Liver (tissue), 9 donors: ENCODE results near the gene CDK17. TPM values are rescaled to one million over a fixed set of nuclear protein-coding genes. Genes with fewer than 3 reads are reported as not detected.

ENCODE experiments used
- DNase-seq: peaks from one replicate; pipeline ENCODE4 v3.0.0-alpha.2; 2017; ENCODE audit warnings: low spot score
- H3K27ac ChIP-seq, 2 donors: one replicate each; pipeline ENCODE4 v1.7.0; 2013; ENCODE audit warnings: inconsistent platforms in 2 of 2, low read length in 2 of 2, control low read depth in 1 of 2, low read depth in 1 of 2, mild to moderate bottlenecking in 1 of 2
- H3K27me3 ChIP-seq, 4 donors: one replicate each; pipeline versions ENCODE4 v1.6.1 to v1.7.0; 2013; ENCODE audit warnings: low read length in 3 of 4, inconsistent platforms in 1 of 4, mild to moderate bottlenecking in 1 of 4, moderate library complexity in 1 of 4; ENCODE audit not compliant: control insufficient read depth in 4 of 4, insufficient read depth in 4 of 4
- H3K36me3 ChIP-seq, 4 donors: one replicate each; pipeline versions ENCODE4 v1.6.1 to v1.7.0; 2013; ENCODE audit warnings: low read length in 3 of 4, mild to moderate bottlenecking in 3 of 4, low read depth in 1 of 4, moderate library complexity in 1 of 4; ENCODE audit not compliant: control insufficient read depth in 4 of 4, insufficient read depth in 3 of 4
- H3K4me1 ChIP-seq, 4 donors: one replicate each; pipeline versions ENCODE4 v1.6.1 to v1.7.0; 2013; ENCODE audit warnings: low read length in 3 of 4, mild to moderate bottlenecking in 3 of 4, moderate library complexity in 1 of 4; ENCODE audit not compliant: control insufficient read depth in 4 of 4, insufficient read depth in 4 of 4
- H3K4me3 ChIP-seq, 3 donors: one replicate each; pipeline versions ENCODE4 v1.6.1 to v1.7.0; 2013; ENCODE audit warnings: low read length in 3 of 3, control low read depth in 1 of 3, low read depth in 1 of 3, mild to moderate bottlenecking in 1 of 3
- H3K9ac ChIP-seq, 2 donors: one replicate each; pipeline ENCODE4 v1.7.0; 2013; ENCODE audit warnings: low read length in 2 of 2, mild to moderate bottlenecking in 2 of 2, moderate library complexity in 2 of 2, control low read depth in 1 of 2, low read depth in 1 of 2
- H3K9me3 ChIP-seq, 4 donors: one replicate each; pipeline versions ENCODE4 v1.6.1 to v1.7.0; 2013; ENCODE audit warnings: low read length in 3 of 4; ENCODE audit not compliant: control insufficient read depth in 4 of 4
- EGR1 ChIP-seq, 2 donors: IDR thresholded peaks; 2 replicates each; pipeline ENCODE4 v1.6.1; 2016 to 2018; ENCODE audit warnings: antibody characterized with exemption in 2 of 2, low read depth in 2 of 2
- FOXA1 ChIP-seq: IDR thresholded peaks from 2 replicates; pipeline ENCODE4 v1.6.1; 2016; ENCODE audit warnings: antibody characterized with exemption
- FOXA2 ChIP-seq: IDR thresholded peaks from 2 replicates; pipeline ENCODE4 v1.6.1; 2016; ENCODE audit warnings: antibody characterized with exemption
- GABPA ChIP-seq, 2 donors: IDR thresholded peaks in 1 of 2; conservative IDR thresholded peaks in 1 of 2; 2 replicates each; pipeline ENCODE4 v1.6.1; 2016; ENCODE audit warnings: antibody characterized with exemption in 2 of 2, mild to moderate bottlenecking in 1 of 2, moderate library complexity in 1 of 2
- HNF4A ChIP-seq, 2 donors: conservative IDR thresholded peaks; 2 replicates each; pipeline ENCODE4 v1.6.1; 2016; ENCODE audit warnings: antibody characterized with exemption in 2 of 2, mild to moderate bottlenecking in 2 of 2
- HNF4G ChIP-seq: IDR thresholded peaks from 2 replicates; pipeline ENCODE4 v1.6.1; 2016; ENCODE audit warnings: antibody characterized with exemption
- JUND ChIP-seq, 2 donors: IDR thresholded peaks; 2 replicates each; pipeline ENCODE4 v1.6.1; 2016; ENCODE audit warnings: antibody characterized with exemption in 2 of 2
- NR2F2 ChIP-seq: IDR thresholded peaks from 2 replicates; pipeline ENCODE4 v1.6.1; 2016; ENCODE audit warnings: antibody characterized with exemption
- RAD21 ChIP-seq, 2 donors: IDR thresholded peaks; 2 replicates each; pipeline ENCODE4 v1.6.1; 2016; ENCODE audit warnings: antibody characterized with exemption in 2 of 2, mild to moderate bottlenecking in 2 of 2
- RXRA ChIP-seq, 2 donors: IDR thresholded peaks; 2 replicates each; pipeline ENCODE4 v1.6.1; 2017 to 2018; ENCODE audit warnings: antibody characterized with exemption in 2 of 2, mild to moderate bottlenecking in 1 of 2
- SP1 ChIP-seq: IDR thresholded peaks from 2 replicates; pipeline ENCODE4 v1.6.1; 2018; ENCODE audit warnings: antibody characterized with exemption, mild to moderate bottlenecking
- YY1 ChIP-seq: IDR thresholded peaks from 2 replicates; pipeline ENCODE4 v1.6.1; 2016; ENCODE audit warnings: antibody characterized with exemption, mild to moderate bottlenecking
- WGBS: extraction: QIAGEN DNeasy Blood & Tissue Kit; methylation state at CpG from one replicate; pipeline ENCODE4 v1.1.7; 2013; 5-methylcytosine and 5-hydroxymethylcytosine counted together
- polyA plus RNA-seq, 2 donors: library from polyadenylated mRNA; stranded (reverse) in 1 of 2; unstranded in 1 of 2; fragments of 200-250 nt in 1 of 2; fragments of >200 nt in 1 of 2; fragmentation: Nextera tagmentation in 1 of 2; extraction: Ambion mirVana in 1 of 2; gene quantifications; one replicate each; pipeline versions ENCODE4 v1.2.1 to v1.2.3, GENCODE V29; 2013 to 2015
- total RNA-seq, 2 donors: library from RNA; depleted of rRNA; stranded (reverse); fragments of >200 nt; gene quantifications; one replicate each; pipeline ENCODE4 v1.2.3, GENCODE V29; 2014
- TF ChIP-seq, protein P1 (sequence below): fragments of 150-350 bp; IDR thresholded peaks from 2 replicates; pipeline ENCODE4 v1.5.1; 2017; ENCODE audit warnings: improper control_type of control experiment, low read depth, low read length; ENCODE audit not compliant: missing input control
- TF ChIP-seq, protein P2 (sequence below): IDR thresholded peaks from 2 replicates; pipeline ENCODE4 v1.6.1; 2016; ENCODE audit warnings: antibody characterized with exemption
- TF ChIP-seq, protein P3 (sequence below): IDR thresholded peaks from 2 replicates; pipeline ENCODE4 v1.6.1; 2016; ENCODE audit warnings: antibody characterized with exemption
- TF ChIP-seq, protein P4 (sequence below): IDR thresholded peaks from 2 replicates; pipeline ENCODE4 v1.6.1; 2016; ENCODE audit warnings: antibody characterized with exemption, mild to moderate bottlenecking
- donor health status: healthy.
- donor health status: healthy.
- donor health status: healthy.
- donor health status: healthy.
- donor health status: healthy.

Gene CDK17
- total and polyA plus RNA-seq, 4 donors: 4.8 to 25.2 (median 14.9) TPM

DNA sequence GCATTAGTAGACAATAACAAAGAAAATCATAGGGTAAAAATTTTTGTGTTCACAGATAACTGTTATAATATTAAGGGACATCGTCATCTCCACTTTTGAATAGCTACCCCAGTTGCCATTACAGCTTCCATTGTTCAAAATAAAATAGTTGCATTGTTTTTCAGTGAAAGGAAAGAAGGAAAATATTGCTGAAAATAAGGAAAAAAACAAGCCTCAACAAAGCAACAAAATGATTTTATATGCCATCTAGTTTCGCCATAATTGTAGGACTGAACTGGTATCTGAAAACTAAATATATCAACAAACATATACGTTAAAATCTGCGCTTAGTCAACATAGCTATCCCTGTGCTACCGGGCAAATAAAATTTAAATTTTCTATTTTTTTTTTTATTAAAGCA, 3.3 kb downstream of the CDK17 start:
- H3K36me3 ChIP-seq: no peaks in the 10 kb centered on the region
- H3K27me3 ChIP-seq: no peaks in the 10 kb centered on the region
- H3K9ac ChIP-seq: no peak overlapping the region
- H3K4me3 ChIP-seq: no peak overlapping the region
- TF ChIP-seq RAD21 (IDR thresholded peaks at IDR 0.05) (no peak), FOXA1 (no peak), EGR1 (IDR thresholded peaks at IDR 0.05; ENCODE audit: low read depth in 2 of 2) (no peak), FOXA2 (no peak), HNF4G (no peak), NR2F2 (no peak), HNF4A (conservative IDR thresholded peaks at IDR 0.05) (no peak), SP1 (no peak)
- TF ChIP-seq, protein P1, sequence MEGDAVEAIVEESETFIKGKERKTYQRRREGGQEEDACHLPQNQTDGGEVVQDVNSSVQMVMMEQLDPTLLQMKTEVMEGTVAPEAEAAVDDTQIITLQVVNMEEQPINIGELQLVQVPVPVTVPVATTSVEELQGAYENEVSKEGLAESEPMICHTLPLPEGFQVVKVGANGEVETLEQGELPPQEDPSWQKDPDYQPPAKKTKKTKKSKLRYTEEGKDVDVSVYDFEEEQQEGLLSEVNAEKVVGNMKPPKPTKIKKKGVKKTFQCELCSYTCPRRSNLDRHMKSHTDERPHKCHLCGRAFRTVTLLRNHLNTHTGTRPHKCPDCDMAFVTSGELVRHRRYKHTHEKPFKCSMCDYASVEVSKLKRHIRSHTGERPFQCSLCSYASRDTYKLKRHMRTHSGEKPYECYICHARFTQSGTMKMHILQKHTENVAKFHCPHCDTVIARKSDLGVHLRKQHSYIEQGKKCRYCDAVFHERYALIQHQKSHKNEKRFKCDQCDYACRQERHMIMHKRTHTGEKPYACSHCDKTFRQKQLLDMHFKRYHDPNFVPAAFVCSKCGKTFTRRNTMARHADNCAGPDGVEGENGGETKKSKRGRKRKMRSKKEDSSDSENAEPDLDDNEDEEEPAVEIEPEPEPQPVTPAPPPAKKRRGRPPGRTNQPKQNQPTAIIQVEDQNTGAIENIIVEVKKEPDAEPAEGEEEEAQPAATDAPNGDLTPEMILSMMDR: no peak
- TF ChIP-seq, protein P2, sequence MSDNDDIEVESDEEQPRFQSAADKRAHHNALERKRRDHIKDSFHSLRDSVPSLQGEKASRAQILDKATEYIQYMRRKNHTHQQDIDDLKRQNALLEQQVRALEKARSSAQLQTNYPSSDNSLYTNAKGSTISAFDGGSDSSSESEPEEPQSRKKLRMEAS: no peak
- DNase-seq: no peak
- WGBS: 76% methylated on average over 5 of the region's 5 CpGs
- H3K27ac ChIP-seq: no peak overlapping the region
- peaks cover 5 to 42% (median 19%) of the 10 kb centered on the region in 4 donors for H3K4me1 ChIP-seq
- H3K9me3 ChIP-seq: no peaks in the 10 kb centered on the region

DNA sequence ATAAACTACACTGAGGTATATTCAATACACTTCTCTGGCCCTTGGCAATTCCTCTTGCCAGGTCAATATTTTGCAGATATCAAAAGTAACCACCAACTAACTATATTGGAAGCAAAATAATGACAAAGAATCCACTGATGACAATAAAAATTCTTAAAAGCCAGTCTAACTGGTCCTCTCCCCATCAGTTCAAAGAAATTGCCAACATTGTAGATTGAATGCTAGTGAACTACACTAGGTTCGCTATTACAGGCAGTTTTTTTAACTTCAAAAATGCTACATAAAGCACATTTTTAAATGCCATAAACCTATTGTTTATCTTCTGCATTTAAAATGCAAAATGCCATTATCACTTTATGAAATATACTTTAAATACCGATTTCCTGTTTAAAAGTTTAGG, 4.0 kb downstream of the CDK17 start:
- peaks cover 5 to 36% (median 15%) of the 10 kb centered on the region in 4 donors for H3K4me1 ChIP-seq
- no peak overlapping the region for H3K27ac ChIP-seq
- WGBS: 84% methylated on average over 2 of the region's 2 CpGs
- H3K9me3 ChIP-seq: no peaks in the 10 kb centered on the region
- H3K4me3 ChIP-seq: no peak overlapping the region
- no peaks in the 10 kb centered on the region for H3K36me3 ChIP-seq
- TF ChIP-seq, protein P1: no peak
- no peaks in the 10 kb centered on the region for H3K27me3 ChIP-seq
- DNase-seq: no peak
- no peak overlapping the region for H3K9ac ChIP-seq

DNA sequence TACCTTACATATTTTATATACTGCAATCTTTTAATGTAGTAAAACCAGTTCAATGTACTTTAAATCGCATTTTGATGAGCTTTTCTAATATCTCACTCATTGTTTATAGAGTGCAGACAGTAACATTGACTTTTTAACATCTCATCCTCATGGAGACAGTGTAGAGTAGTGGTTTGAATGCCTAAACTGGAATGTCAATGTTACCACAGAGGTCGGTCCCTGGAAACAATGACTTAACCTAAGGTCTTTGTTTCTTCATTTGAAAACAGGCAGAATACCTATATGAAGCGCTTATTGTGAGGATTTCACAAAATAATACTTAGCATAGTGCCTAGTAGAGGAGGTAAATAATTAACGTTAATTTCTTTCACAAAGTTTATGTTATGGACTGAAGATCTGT, 5.0 kb downstream of the CDK17 start:
- H3K4me3 ChIP-seq: no peak overlapping the region
- peaks cover 5 to 30% (median 15%) of the 10 kb centered on the region in 4 donors for H3K4me1 ChIP-seq
- no peak for DNase-seq
- WGBS: 91% methylated on average over 4 of the region's 4 CpGs
- no peaks in the 10 kb centered on the region for H3K27me3 ChIP-seq
- no peak overlapping the region for H3K27ac ChIP-seq
- H3K9ac ChIP-seq: no peak overlapping the region
- H3K36me3 ChIP-seq: no peaks in the 10 kb centered on the region
- no peaks in the 10 kb centered on the region for H3K9me3 ChIP-seq
- TF ChIP-seq, protein P2: no peak
- TF ChIP-seq HNF4G (no peak), SP1 (no peak), GABPA (IDR thresholded peaks at IDR 0.05 in 1 of 2, conservative IDR thresholded peaks at IDR 0.05 in 1 of 2) (no peak), YY1 (no peak), JUND (IDR thresholded peaks at IDR 0.05) (no peak), RXRA (IDR thresholded peaks at IDR 0.05) (no peak), FOXA2 (no peak), FOXA1 (no peak), NR2F2 (no peak)
- TF ChIP-seq, protein P3, sequence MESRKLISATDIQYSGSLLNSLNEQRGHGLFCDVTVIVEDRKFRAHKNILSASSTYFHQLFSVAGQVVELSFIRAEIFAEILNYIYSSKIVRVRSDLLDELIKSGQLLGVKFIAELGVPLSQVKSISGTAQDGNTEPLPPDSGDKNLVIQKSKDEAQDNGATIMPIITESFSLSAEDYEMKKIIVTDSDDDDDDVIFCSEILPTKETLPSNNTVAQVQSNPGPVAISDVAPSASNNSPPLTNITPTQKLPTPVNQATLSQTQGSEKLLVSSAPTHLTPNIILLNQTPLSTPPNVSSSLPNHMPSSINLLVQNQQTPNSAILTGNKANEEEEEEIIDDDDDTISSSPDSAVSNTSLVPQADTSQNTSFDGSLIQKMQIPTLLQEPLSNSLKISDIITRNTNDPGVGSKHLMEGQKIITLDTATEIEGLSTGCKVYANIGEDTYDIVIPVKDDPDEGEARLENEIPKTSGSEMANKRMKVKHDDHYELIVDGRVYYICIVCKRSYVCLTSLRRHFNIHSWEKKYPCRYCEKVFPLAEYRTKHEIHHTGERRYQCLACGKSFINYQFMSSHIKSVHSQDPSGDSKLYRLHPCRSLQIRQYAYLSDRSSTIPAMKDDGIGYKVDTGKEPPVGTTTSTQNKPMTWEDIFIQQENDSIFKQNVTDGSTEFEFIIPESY: no peak
- TF ChIP-seq, protein P4, sequence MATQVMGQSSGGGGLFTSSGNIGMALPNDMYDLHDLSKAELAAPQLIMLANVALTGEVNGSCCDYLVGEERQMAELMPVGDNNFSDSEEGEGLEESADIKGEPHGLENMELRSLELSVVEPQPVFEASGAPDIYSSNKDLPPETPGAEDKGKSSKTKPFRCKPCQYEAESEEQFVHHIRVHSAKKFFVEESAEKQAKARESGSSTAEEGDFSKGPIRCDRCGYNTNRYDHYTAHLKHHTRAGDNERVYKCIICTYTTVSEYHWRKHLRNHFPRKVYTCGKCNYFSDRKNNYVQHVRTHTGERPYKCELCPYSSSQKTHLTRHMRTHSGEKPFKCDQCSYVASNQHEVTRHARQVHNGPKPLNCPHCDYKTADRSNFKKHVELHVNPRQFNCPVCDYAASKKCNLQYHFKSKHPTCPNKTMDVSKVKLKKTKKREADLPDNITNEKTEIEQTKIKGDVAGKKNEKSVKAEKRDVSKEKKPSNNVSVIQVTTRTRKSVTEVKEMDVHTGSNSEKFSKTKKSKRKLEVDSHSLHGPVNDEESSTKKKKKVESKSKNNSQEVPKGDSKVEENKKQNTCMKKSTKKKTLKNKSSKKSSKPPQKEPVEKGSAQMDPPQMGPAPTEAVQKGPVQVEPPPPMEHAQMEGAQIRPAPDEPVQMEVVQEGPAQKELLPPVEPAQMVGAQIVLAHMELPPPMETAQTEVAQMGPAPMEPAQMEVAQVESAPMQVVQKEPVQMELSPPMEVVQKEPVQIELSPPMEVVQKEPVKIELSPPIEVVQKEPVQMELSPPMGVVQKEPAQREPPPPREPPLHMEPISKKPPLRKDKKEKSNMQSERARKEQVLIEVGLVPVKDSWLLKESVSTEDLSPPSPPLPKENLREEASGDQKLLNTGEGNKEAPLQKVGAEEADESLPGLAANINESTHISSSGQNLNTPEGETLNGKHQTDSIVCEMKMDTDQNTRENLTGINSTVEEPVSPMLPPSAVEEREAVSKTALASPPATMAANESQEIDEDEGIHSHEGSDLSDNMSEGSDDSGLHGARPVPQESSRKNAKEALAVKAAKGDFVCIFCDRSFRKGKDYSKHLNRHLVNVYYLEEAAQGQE: no peak
